Keratinocyte (primary cell): ENCODE data around the gene PITX1. TPM values are rescaled to one million over a fixed set of nuclear protein-coding genes. Genes with fewer than 3 reads are reported as not detected.

Experiments used
- DNase-seq: peaks from one replicate; pipeline ENCODE4 v3.0.0-alpha.2; 2011; ENCODE audit warnings: low read depth, missing footprints, low spot score
- FAIRE-seq: peaks from 2 replicates; lab custom pipeline; 2011; peaks lifted over from hg19 to GRCh38; lab: Jason Lieb, UNC
- H2AFZ ChIP-seq: 2 replicates; pipeline ENCODE4 v1.6.0; 2012; ENCODE audit warnings: low read length, control low read depth, inconsistent platforms; ENCODE audit not compliant: control insufficient read depth
- H3K27ac ChIP-seq: 2 replicates; pipeline ENCODE4 v1.5.1; 2011; ENCODE audit warnings: low read length; ENCODE audit not compliant: control insufficient read depth, insufficient read depth
- H3K27me3 ChIP-seq: 3 replicates; pipeline ENCODE4 v1.6.0; 2011; ENCODE audit warnings: low read length; ENCODE audit not compliant: control insufficient read depth, insufficient read depth; ENCODE audit errors: extremely low read depth
- H3K36me3 ChIP-seq, 2 experiments: 2 replicates in 1 of 2; 3 replicates in 1 of 2; pipeline ENCODE4 v1.5.1; 2011; ENCODE audit warnings: low read length in 2 of 2, mild to moderate bottlenecking in 1 of 2; ENCODE audit not compliant: control insufficient read depth in 2 of 2, insufficient read depth in 2 of 2; ENCODE audit errors: extremely low read depth in 1 of 2
- H3K4me1 ChIP-seq: 3 replicates; pipeline ENCODE4 v1.5.1; 2011; ENCODE audit warnings: low read length; ENCODE audit not compliant: control insufficient read depth, insufficient read depth; ENCODE audit errors: extremely low read depth
- H3K4me2 ChIP-seq: 3 replicates; pipeline ENCODE4 v1.6.0; 2011; ENCODE audit warnings: low read depth, low read length; ENCODE audit not compliant: control insufficient read depth, insufficient read depth; ENCODE audit errors: extremely low read depth
- H3K4me3 ChIP-seq, 3 experiments: fragments of 200-600 bp in 1 of 3; sonication (generic) in 1 of 3; 2 replicates in 2 of 3; 3 replicates in 1 of 3; pipeline ENCODE4 v1.5.1; 2011 to 2016; ENCODE audit warnings: low read length in 3 of 3, mild to moderate bottlenecking in 3 of 3, control low read depth in 2 of 3, inconsistent platforms in 1 of 3, low read depth in 1 of 3, mixed read lengths in 1 of 3, mixed run types in 1 of 3, moderate library complexity in 1 of 3; ENCODE audit not compliant: control insufficient read depth in 2 of 3, insufficient read depth in 2 of 3; ENCODE audit errors: extremely low read depth in 1 of 3
- H3K79me2 ChIP-seq: 2 replicates; pipeline ENCODE4 v1.6.0; 2012; ENCODE audit warnings: low read length; ENCODE audit not compliant: control insufficient read depth, insufficient read depth
- H3K9ac ChIP-seq: 3 replicates; pipeline ENCODE4 v1.6.0; 2011; ENCODE audit warnings: low read length; ENCODE audit not compliant: control insufficient read depth, insufficient read depth; ENCODE audit errors: extremely low read depth
- H3K9me1 ChIP-seq: 3 replicates; pipeline ENCODE4 v1.6.0; 2011; ENCODE audit warnings: low read length; ENCODE audit not compliant: control insufficient read depth, insufficient read depth; ENCODE audit errors: extremely low read depth
- H3K9me3 ChIP-seq: 2 replicates; pipeline ENCODE4 v1.5.1; 2012; ENCODE audit warnings: low read depth, low read length; ENCODE audit not compliant: control insufficient read depth
- H4K20me1 ChIP-seq: 3 replicates; pipeline ENCODE4 v1.6.0; 2011; ENCODE audit warnings: low read length; ENCODE audit not compliant: control insufficient read depth, insufficient read depth; ENCODE audit errors: extremely low read depth
- CTCF ChIP-seq, 3 experiments: IDR thresholded peaks in 1 of 3; conservative IDR thresholded peaks in 1 of 3; optimal IDR thresholded peaks in 1 of 3; 2 replicates in 2 of 3; 3 replicates in 1 of 3; pipeline versions ENCODE3 to v1.5.1; 2011; ENCODE audit warnings: low read length in 3 of 3, mild to moderate bottlenecking in 3 of 3, moderate library complexity in 2 of 3, control low read depth in 1 of 3, inconsistent platforms in 1 of 3; ENCODE audit not compliant: insufficient read depth in 2 of 3; ENCODE audit errors: extremely low read depth in 1 of 3
- EZH2 ChIP-seq: IDR thresholded peaks from one replicate; pipeline ENCODE4 v1.6.1; 2012; ENCODE audit warnings: inconsistent platforms, mild to moderate bottlenecking, low read length, moderate library complexity
- dilution Hi-C: fragments of 300-500 bp; cut with MboI; formaldehyde crosslinking; loops from one replicate; pipeline ENCODE4 v1.7.0; 2020; ENCODE audit warnings: low sequenced_read_pairs; ENCODE audit not compliant: extremely low pct_ligation_motif_present
- polyA plus RNA-seq, 5 experiments: library from polyadenylated mRNA; depleted of rRNA in 3 of 5; stranded (reverse) in 3 of 5; stranded (forward) in 1 of 5; unstranded in 1 of 5; fragments of >200 nt; gene quantifications; 1 replicate in 1 of 5; 2 replicates in 3 of 5; 3 replicates in 1 of 5; pipeline versions ENCODE4 v1.2.1 to v1.2.3, GENCODE V29; 2011 to 2012; ENCODE audit warnings: missing spikeins in 2 of 5, low read depth in 1 of 5, low replicate concordance in 1 of 5

The PITX1 gene
- polyA plus RNA-seq, 1 donor (not counting 4 experiments of a cell fraction or from before 2014, with no cell fraction given) = 0.73 TPM

- no peak for FAIRE-seq
- DNase-seq = no peak
- peak overlapping the region; percentile 27 to 60 (median 38) for H3K4me3 ChIP-seq
- H3K4me1 ChIP-seq = peaks cover 7% of the 10 kb centered on the region
- H3K27ac ChIP-seq = no peak overlapping the region
- dilution Hi-C loops = no loop called here
- H3K36me3 ChIP-seq = no peaks in the 10 kb centered on the region
- no peak overlapping the region for H2AFZ ChIP-seq
- H3K9me3 ChIP-seq = peaks cover 10% of the 10 kb centered on the region
- H3K4me2 ChIP-seq = peak overlapping the region; percentile 94
- H4K20me1 ChIP-seq = peaks cover 4% of the 10 kb centered on the region
- H3K9me1 ChIP-seq = no peaks in the 10 kb centered on the region
- peaks cover 92% of the 10 kb centered on the region for H3K27me3 ChIP-seq
- no peaks in the 10 kb centered on the region for H3K79me2 ChIP-seq
- no peak overlapping the region for H3K9ac ChIP-seq
- no peak for TF ChIP-seq CTCF (optimal IDR thresholded peaks at IDR 0.05 in 1 of 3, IDR thresholded peaks at IDR 0.05 in 1 of 3, conservative IDR thresholded peaks at IDR 0.05 in 1 of 3; ENCODE audit: extremely low read depth in 1 of 3, insufficient read depth in 2 of 3, low read length in 3 of 3)
- no peak for TF ChIP-seq EZH2
Measured at GRCh38 chr5:135032695-135032998, 1.4 kb downstream of the PITX1 start.

- Histone ChIP-seq H4K20me1 (peaks cover 4% of the 10 kb centered on the region), H3K4me2 (peak overlapping the region; percentile 94), H3K9ac (no peak overlapping the region), H3K9me3 (peaks cover 10% of the 10 kb centered on the region), H3K27me3 (peaks cover 92% of the 10 kb centered on the region), H3K9me1 (no peaks in the 10 kb centered on the region), H3K4me1 (peaks cover 7% of the 10 kb centered on the region), H2AFZ (no peak overlapping the region), H3K79me2 (no peaks in the 10 kb centered on the region), H3K36me3 (no peaks in the 10 kb centered on the region), H3K4me3 (peak overlapping the region; percentile 27 to 60 (median 38)), H3K27ac (no peak overlapping the region)
- TF ChIP-seq CTCF (optimal IDR thresholded peaks at IDR 0.05 in 1 of 3, IDR thresholded peaks at IDR 0.05 in 1 of 3, conservative IDR thresholded peaks at IDR 0.05 in 1 of 3; ENCODE audit: extremely low read depth in 1 of 3, insufficient read depth in 2 of 3, low read length in 3 of 3) = no peak
- TF ChIP-seq EZH2 = no peak
- FAIRE-seq (no peak), DNase-seq (no peak)
- dilution Hi-C loops = no loop called here
Measured at GRCh38 chr5:135031813-135032694, 2.0 kb downstream of the PITX1 start.
